Bronchial epithelial cell (primary cell): Measurements from ENCODE around the gene HDAC1. TPM values are rescaled to one million over a fixed set of nuclear protein-coding genes. Genes with fewer than 3 reads are reported as not detected.
"Not testable (repeated sequence)": the region's sequence is repeated elsewhere in the genome, so short reads cannot be mapped to it uniquely, and the experiment has no call there.

ENCODE experiments used
- DNase-seq: peaks from one replicate; pipeline ENCODE4 v3.0.0-alpha.2; 2010; ENCODE audit warnings: low read depth
- FAIRE-seq: peaks from 2 replicates; lab custom pipeline; 2011; peaks lifted over from hg19 to GRCh38; lab: Jason Lieb, UNC
- H3K27me3 ChIP-seq: 2 replicates; pipeline ENCODE4 v1.5.1; 2011; ENCODE audit warnings: low read length; ENCODE audit not compliant: control insufficient read depth, insufficient read depth
- H3K36me3 ChIP-seq: 2 replicates; pipeline ENCODE4 v1.5.1; 2011; ENCODE audit warnings: low read length; ENCODE audit not compliant: control insufficient read depth, insufficient read depth
- H3K4me3 ChIP-seq: 2 replicates; pipeline ENCODE4 v1.5.1; 2011; ENCODE audit warnings: mild to moderate bottlenecking, low read depth, low read length, control low read depth
- CTCF ChIP-seq: IDR thresholded peaks from 2 replicates; pipeline ENCODE4 v1.5.1; 2011; ENCODE audit warnings: mild to moderate bottlenecking, moderate library complexity, low read length, control low read depth, inconsistent platforms; ENCODE audit not compliant: insufficient read depth, severe bottlenecking
- total RNA-seq: library from RNA; depleted of rRNA; stranded (reverse); fragments of >200 nt; gene quantifications from 2 replicates; pipeline ENCODE4 v1.2.1, GENCODE V29; 2014

Gene HDAC1
- total RNA-seq, 1 donor from 2014 or later = 83.7 TPM

- DNase-seq (peak; percentile 86), FAIRE-seq (no peak)
- H3K27me3 ChIP-seq = peaks cover 2% of the 10 kb centered on the region
- peak; percentile 8 for TF ChIP-seq CTCF
- H3K4me3 ChIP-seq = no peak overlapping the region
- no peaks in the 10 kb centered on the region for H3K36me3 ChIP-seq
Measured at GRCh38 chr1:32273391-32274208, 18.3 kb upstream of the HDAC1 start.

GRCh38 chr1:32274646-32275340, 17.1 kb upstream of the HDAC1 start:
- Histone ChIP-seq H3K27me3 (peaks cover 2% of the 10 kb centered on the region), H3K36me3 (no peaks in the 10 kb centered on the region), H3K4me3 (no peak overlapping the region)
- FAIRE-seq = no peak
- TF ChIP-seq CTCF = no peak
- no peak for DNase-seq

- Histone ChIP-seq H3K4me3 (no peak overlapping the region), H3K36me3 (no peaks in the 10 kb centered on the region), H3K27me3 (peaks cover 2% of the 10 kb centered on the region)
- TF ChIP-seq CTCF = no peak
- DNase-seq (peak; percentile 21), FAIRE-seq (no peak)
Measured at GRCh38 chr1:32275424-32275823, 16.5 kb upstream of the HDAC1 start.

- Histone ChIP-seq H3K27me3 (peaks cover 2% of the 10 kb centered on the region), H3K4me3 (no peak overlapping the region), H3K36me3 (no peaks in the 10 kb centered on the region)
- FAIRE-seq = no peak
- no peak for DNase-seq
- TF ChIP-seq CTCF = no peak
Measured at GRCh38 chr1:32276032-32276782, 15.7 kb upstream of the HDAC1 start.

GRCh38 chr1:32284777-32285176, 7.1 kb upstream of the HDAC1 start:
- not testable (repeated sequence) for DNase-seq, FAIRE-seq, H3K36me3 ChIP-seq

GRCh38 chr1:32285658-32286057, 6.2 kb upstream of the HDAC1 start:
- no peaks in the 10 kb centered on the region for H3K27me3 ChIP-seq
- DNase-seq (no peak), FAIRE-seq (peak; percentile 18)
- H3K4me3 ChIP-seq = no peak overlapping the region
- H3K36me3 ChIP-seq = no peaks in the 10 kb centered on the region
- TF ChIP-seq CTCF = no peak

More at GRCh38 chr1:32284777-32285176, 7.1 kb upstream of the HDAC1 start:
- not testable (repeated sequence) for H3K27me3 ChIP-seq, H3K4me3 ChIP-seq
